RWPE1 (cell line): ENCODE data around the gene S1PR1.

Source experiments
- CTCF ChIA-PET: fragments of 350-600 bp; sonication (Branson Sonifier 250); formaldehyde crosslinking; extraction: SDS; loops from one replicate; lab custom pipeline; 2021; lab: Yijun Ruan, JAX
- POLR2A ChIA-PET: fragments of 400-600 bp; formaldehyde crosslinking; extraction: SDS; loops from one replicate; lab custom pipeline; 2020; ENCODE audit warnings: antibody characterized with exemption; ENCODE audit not compliant: low non-redundant PET; lab: Yijun Ruan, JAX
- DNase-seq: peaks from one replicate; pipeline ENCODE4 v3.0.0; 2012; ENCODE audit warnings: low spot score
- H3K27ac ChIP-seq: fragments of 450-650 bp; 2 replicates; pipeline ENCODE4 v1.5.1; 2017
- CTCF ChIP-seq: fragments of 450-650 bp; conservative IDR thresholded peaks from 2 replicates; pipeline ENCODE4 v1.5.1; 2017; ENCODE audit warnings: low read depth, mild to moderate bottlenecking

The S1PR1 gene

GRCh38 chr1:101282314-101283038, 45.7 kb downstream of the S1PR1 start:
- POLR2A ChIA-PET = no interaction called here
- no peak for DNase-seq
- no peak overlapping the region for H3K27ac ChIP-seq
- CTCF ChIA-PET = no interaction called here
- TF ChIP-seq CTCF = no peak

GRCh38 chr1:101283443-101283842, 46.6 kb downstream of the S1PR1 start:
- POLR2A ChIA-PET = no interaction called here
- TF ChIP-seq CTCF = no peak
- H3K27ac ChIP-seq = no peak overlapping the region
- DNase-seq = no peak
- CTCF ChIA-PET = no interaction called here

- no peak for TF ChIP-seq CTCF
- no peak overlapping the region for H3K27ac ChIP-seq
- POLR2A ChIA-PET = no interaction called here
- CTCF ChIA-PET = no interaction called here
- DNase-seq = no peak
Observed at GRCh38 chr1:101284021-101284420, 47.2 kb downstream of the S1PR1 start.

- POLR2A ChIA-PET = no interaction called here
- no peak for TF ChIP-seq CTCF
- DNase-seq = no peak
- CTCF ChIA-PET = no interaction called here
- no peak overlapping the region for H3K27ac ChIP-seq
Observed at GRCh38 chr1:101284622-101285218, 47.9 kb downstream of the S1PR1 start.

GRCh38 chr1:101285922-101286570, 49.2 kb downstream of the S1PR1 start:
- ChIA-PET POLR2A (no interaction called here), CTCF (interaction anchor here (0.6 kb wide), 1 partner anchor 295 kb away, joined by 4 read pairs; no protein-coding TSS in a partner anchor)
- H3K27ac ChIP-seq = no peak overlapping the region
- DNase-seq = no peak
- no peak for TF ChIP-seq CTCF

DNA sequence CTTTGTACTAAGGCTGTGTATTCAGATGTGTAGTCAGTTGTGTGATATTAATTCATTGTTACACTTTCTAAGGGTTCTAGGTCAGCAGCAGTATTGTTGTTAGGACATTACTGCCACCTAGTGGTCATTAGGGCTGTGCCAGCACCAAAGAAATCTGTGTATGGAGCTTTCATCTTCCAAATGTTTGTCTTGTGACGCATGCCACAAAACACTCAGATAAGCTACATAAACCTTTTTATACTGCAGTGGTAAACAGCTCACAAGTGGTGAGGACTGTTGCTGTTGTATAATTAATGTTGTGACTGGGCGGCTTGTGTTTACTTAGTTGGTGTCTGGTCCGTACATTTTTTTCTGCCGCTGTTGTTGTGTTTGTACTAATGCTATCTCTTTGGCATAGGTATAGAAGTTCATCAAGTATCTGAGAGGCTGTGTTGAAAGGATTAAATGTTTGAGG, 51.7 kb downstream of the S1PR1 start:
- POLR2A ChIA-PET = no interaction called here
- peak; percentile 90 for TF ChIP-seq CTCF
- peak; percentile 66 for DNase-seq
- no peak overlapping the region for H3K27ac ChIP-seq
- CTCF ChIA-PET = interaction anchor here (0.5 to 1.7 kb wide), 20 partner anchors 9 to 1063 kb away, joined by 3 to 15 read pairs (median 4); no protein-coding TSS in a partner anchor
